Ramos (cell line): ENCODE results near the gene TFF1.

ENCODE experiments used
- in situ Hi-C: fragments of 300-500 bp; cut with MboI; formaldehyde crosslinking; loops from one replicate; pipeline ENCODE4 v1.14.3; 2022; ENCODE audit warnings: low sequenced_read_pairs; ENCODE audit not compliant: unreplicated experiment

Gene TFF1

DNA sequence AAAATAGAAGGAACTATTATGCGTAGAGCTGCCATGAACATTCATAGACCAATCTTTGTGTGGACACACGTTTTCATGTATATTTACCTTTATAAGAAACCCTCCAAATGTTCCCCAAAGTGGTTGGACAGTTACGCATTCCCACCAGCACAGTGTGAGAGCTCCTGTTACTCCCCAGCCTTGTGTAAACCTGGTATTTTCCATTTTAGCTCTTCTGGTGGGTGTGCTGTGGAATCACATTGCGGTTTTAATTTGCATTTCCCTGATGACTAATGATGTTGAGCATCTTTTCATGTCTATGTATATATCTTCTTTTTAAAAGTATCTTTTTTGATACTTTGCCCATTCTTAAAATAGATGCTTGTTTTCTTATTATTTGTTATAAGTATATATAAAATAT is 34.2 kb upstream of the TFF1 start:
- in situ Hi-C loops = no loop called here

DNA sequence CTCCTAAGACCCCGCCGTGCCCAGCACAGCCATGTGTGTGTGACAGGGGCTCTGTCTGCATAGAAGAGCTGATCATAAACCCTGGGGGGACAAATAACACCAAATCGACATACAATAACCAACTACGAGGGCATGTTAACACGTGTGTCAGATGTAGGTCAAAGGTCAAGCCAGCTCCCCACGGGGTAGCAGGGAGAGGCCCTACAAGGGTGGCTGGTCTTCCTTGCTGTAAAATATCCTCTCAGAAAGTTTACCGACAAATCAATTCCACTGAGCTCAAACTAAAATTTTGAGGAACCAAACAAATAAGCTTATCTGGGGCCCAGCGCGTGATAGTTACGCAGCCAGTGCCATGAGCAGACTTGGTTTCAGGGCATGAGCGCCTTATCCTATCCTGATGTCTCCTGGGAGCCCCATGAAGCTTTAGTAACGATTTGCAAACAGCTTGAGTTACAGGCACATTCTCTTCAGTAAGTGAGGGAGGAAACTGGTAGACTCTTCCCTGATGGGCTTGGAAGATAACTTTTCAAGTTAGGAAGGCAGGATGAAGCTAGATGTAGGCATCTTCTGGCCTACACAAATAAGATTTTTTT is 32.2 kb upstream of the TFF1 start:
- in situ Hi-C loops = loop anchor here (25.0 kb wide), 1 partner anchor 339 kb away; no protein-coding TSS in a partner anchor

DNA sequence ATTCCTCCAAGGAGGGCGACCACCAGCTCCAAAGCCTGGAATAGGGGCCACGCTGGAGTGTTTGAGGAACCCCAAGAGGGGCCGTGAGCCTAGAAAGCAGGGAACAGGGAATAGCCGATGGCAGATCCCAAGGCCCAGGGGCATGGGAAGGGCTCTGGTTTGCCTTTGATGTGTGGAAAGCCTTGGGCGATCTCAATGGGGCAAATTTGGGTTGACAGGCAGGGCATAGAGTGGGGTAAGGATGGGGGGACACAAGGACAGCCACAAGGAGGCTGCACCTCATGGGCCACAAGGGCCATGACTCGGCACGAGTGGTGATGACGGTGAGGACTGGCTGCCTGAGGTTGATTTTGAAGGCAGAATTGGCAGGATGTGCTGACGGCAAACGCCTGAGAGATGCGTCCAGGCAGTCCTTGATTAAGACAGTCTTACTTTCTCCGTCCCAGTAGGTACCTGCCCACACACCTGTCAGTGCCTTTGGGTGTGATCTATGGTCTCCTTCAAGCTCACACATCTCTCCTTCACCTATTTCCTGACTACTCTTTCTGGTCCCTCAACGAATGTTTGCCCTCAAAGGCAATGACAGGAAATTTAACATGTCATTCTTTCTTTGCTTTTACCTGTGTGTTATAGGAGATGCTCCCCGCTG is 31.5 kb upstream of the TFF1 start:
- in situ Hi-C loops = loop anchor here (25.0 kb wide), 1 partner anchor 339 kb away; no protein-coding TSS in a partner anchor

DNA sequence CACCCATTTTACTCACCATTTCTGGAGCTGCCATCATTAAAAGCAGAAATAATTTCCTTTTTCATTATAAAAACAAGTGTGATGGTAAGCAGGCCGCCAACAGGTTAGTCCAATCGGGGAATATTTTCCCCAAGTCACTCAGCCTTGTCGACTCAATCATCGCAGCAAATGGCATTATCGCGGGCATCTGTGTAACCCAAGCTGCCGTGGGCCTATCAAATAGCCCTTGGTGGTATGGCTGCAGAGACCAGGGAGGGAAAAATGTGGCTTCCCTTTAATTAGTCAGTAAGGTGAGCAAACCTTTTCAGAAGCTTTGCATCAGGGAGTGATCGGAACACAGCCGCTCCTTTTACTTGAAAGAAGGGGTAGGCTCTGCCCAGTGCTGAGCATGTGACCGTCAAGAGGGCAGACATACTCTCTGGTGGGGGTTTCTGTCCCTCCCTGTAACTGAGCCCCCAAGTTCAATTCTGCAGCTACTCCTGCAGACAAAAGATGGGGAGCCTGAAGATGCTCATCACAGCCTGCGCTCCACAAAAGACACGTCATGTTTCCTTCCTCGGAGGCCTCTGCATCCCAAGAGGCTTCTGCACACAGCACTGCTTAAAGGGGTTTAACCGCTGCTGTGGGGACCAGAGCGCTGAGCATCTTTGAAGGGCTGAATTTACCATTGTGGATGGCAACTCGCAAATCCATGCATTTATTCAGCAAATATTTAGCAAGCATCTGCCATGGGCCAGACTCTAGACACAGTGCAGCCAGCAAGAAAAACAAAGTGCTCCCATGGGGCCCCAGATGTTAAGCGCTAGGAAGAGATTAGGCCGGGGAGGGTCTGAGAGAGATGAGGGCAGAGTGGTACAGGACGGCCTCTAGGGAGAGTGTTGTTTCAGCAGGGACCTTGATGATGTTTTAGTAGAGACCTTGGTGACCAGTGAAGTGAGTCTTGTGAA is 30.7 kb upstream of the TFF1 start:
- in situ Hi-C loops = loop anchor here (25.0 kb wide), 1 partner anchor 340 kb away; no protein-coding TSS in a partner anchor

DNA sequence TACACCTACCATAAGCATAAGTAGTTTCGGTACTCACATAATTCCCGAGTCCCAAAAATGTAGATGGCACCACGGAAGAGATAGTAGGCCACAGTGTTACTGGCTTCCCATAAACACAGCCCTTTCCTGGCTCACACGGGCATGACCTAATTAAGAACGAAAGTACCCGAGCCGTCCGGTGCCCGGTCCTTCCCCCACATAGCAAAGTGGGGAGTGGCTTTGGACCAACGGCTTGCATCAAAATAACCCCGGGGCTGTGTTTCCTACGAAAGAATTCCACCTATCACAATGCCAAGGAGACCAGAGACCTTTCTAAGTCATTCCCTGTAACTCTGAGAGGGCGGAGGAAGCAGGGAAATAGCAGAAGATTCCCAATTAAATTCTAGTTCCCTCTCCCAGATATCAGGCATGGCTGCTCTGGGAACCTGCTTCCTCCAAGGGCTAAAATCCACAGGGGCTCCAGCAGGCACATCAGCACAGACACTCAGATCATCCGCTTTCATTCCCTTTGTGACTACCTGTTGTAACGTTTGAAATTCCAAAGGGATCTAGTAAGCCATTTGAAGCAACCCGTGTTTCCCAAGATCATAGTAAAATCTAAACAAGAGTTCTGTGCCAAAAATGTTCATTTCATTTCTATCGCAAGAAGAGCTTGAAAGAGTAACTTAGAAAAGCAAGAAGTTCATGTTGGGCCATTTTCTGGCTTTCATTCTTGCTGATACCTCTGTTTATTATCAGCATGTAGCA is 29.7 kb upstream of the TFF1 start, which contains the start of gene TMPRSS3:
Gene TMPRSS3, minus strand, starts transcription at position 148 of the 747 bp plus-strand sequence. CDS start 635 bp downstream, outside the sequence.
- in situ Hi-C loops = loop anchor here (25.0 kb wide), 1 partner anchor 341 kb away; no protein-coding TSS in a partner anchor

DNA sequence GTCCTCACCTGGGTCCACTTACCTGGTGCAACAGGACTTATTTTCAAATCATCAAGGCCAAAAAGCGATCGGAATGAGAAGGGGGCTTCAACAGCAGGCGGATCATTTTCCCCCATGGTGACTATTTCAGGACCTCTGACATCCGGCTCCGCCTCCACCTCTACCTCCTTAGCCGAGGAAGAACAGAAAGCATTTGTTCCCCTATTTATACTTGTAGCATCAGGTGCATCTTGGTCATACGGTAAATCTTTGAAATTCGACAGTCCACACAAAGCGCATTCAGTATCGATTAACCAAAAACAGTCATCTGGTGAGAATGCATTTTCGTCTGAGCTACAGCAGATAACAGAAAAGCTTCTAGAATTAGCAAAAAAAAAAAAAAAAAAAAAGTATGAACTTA is 29.0 kb upstream of the TFF1 start:
- in situ Hi-C loops = loop anchor here (25.0 kb wide), 1 partner anchor 342 kb away; no protein-coding TSS in a partner anchor

DNA sequence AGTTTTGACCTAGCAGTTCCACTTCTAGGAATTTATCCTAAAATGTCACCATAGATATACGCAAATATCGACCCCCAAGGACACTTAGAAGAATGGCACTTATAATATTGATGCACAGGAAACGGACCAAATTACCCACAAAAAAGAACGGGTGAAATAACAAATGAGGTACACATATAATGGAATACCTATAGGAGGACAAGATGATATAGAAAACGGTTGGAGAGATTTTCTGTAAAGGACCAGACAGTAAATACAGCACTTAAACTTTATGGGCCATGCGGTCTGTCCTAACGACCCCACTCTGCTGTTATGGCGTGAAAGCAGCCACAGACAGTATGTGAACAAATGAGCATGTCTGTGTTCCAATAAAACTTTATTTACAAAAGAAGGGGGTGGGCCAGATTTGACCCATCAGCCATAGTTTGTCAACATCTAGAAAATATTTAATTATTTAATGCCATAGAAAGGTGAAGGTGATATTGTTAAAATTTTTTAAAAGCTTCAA is 27.2 kb upstream of the TFF1 start:
- in situ Hi-C loops = loop anchor here (25.0 kb wide), 1 partner anchor 344 kb away; no protein-coding TSS in a partner anchor

DNA sequence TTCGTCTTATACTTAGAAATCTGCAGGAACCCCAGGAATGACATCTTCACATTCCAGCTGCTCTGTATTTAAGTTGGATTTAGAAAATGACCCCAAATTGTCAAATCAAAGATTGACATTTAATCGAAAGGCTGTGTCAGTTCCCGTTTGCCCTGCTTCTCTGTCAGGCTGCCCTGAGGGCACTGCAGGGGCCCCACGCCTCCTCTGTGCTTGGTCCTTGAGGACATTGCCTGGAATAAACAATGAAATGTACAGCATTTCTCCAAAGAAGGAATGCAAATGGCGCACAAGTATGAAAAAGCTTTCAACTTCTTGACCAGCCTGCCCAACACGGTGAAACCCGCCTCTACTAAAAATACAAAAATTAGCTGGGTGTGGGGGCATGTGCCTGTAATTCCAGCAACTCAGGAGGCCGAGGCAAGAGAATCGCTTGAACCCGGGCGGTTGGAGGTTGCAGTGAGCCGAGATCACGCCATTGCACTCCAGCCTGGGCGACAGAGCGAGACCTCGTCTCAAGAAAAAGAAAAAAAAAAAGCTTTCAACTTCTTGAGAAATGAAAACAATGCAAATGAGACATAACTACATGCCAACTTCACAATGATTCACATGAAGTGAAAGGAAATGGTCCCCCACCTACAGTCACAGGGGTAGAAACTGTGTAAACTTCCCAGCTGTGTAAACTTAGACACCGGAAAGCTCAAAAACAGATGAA is 26.6 kb upstream of the TFF1 start:
- in situ Hi-C loops = loop anchor here (25.0 kb wide), 1 partner anchor 344 kb away; no protein-coding TSS in a partner anchor

DNA sequence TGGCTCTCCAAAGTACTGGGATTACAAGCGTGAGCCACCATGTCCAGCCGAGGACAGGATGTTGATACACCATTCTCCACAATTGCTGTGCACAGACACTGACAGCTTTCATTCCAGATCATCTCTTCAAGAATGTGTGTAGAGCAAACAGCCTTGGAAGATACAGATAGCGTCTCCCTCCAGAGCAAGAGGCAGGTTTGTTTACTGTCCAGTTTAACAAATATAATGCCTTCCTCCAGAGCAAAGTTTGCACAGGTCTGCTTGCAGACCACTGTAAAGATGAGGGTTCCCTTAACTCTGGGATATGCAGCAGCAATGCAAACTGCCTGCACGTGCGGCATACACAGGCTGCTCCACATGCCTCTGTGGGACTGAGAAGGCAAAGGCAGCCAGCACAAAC is 25.0 kb upstream of the TFF1 start:
- in situ Hi-C loops = loop anchor here (25.0 kb wide), 1 partner anchor 346 kb away; no protein-coding TSS in a partner anchor

DNA sequence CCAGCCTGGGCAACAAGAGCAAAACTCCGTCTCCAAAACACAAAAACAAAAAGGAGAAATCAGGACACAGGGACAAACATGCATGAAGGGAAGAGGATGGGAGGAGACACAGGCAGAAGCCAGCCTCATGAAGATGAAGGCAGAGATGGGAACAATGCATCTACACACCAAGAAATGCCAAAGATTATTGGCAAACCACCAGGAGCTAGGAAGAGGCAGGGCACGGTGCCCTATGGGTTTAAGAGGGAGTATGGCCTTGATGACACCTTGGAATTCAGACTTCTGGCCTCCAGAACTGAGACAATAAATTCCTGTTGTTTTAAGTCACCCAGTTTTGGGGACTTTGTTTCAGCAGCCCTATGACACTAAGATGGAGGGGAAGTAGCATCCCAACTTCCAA is 24.4 kb upstream of the TFF1 start:
- in situ Hi-C loops = loop anchor here (25.0 kb wide), 1 partner anchor 347 kb away; no protein-coding TSS in a partner anchor

DNA sequence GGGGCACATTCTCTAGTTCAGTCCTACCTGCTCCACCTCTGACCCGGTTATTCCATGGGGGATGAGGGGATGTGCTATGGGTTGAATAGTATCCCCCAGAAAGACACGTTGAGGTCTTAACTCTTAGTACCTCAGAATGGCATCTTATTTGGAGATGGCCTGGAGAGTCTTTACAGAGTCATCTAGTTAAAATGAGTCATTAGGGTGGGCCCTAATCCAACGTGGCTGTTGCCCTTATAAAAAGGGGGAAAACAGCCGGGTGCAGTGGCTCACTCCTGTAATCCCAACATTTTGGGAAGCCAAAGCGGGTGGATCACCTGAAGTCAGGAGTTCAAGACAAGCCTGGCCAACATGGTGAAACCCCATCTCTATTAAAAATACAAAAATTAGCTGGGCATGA is 23.9 kb upstream of the TFF1 start:
- in situ Hi-C loops = loop anchor here (25.0 kb wide), 1 partner anchor 347 kb away; no protein-coding TSS in a partner anchor

DNA sequence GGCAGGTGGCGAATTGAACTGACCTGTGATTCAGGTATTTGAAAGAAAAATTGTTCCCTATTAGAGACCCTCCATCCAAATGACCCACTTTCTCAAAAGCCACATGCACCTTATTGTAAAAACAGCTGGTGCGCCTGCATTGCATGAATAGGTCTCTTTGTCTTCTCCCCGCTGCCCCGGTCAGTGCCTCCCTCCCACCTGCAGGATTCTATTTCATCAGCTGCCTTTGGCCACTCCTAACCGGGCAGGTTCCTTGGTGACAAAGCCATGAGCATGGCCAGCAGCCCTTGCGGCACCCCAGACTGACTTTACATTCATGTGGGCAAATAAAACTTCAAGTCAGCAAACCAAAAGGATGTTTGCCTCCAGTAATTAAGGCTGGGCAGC is 23.1 kb upstream of the TFF1 start:
- in situ Hi-C loops = loop anchor here (10.0 to 25.0 kb wide), 2 partner anchors 75 to 348 kb away; partner anchors contain the start of gene TFF3

DNA sequence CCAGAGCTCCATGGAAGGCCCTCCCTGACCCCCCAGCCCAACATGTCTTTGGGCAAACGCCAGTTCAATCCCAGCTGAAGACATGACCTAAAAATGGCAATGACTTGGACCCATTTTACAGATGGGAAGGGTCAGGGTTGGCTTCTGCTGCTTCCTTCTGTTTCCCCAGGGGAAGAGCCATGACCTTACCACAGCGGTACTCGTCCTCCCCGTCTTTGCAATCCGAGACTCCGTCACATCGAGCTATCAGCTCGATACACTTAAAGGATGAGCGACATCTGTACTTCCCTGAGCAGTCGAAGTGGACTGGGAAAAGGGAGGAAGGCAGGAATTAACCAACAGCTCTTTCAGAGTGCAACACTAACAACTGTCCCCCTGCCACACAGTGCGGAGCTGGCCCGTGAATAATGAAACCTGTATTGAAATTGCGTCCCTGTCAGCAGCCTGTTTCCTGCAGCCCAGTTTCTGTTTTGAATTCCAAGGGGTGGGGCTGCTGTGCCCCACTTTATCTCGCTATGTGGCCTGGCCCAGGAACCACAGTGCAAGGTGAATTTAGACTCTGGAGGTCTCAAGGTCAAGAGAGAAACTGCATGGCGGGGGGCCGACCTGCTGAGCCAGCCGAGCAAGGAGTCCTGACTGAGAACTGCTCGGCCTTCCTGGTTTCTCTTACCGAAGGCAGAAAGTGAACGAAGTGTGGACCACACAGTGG is 22.6 kb upstream of the TFF1 start:
- in situ Hi-C loops = loop anchor here (10.0 to 25.0 kb wide), 2 partner anchors 74 to 348 kb away; partner anchors contain the start of gene TFF3

DNA sequence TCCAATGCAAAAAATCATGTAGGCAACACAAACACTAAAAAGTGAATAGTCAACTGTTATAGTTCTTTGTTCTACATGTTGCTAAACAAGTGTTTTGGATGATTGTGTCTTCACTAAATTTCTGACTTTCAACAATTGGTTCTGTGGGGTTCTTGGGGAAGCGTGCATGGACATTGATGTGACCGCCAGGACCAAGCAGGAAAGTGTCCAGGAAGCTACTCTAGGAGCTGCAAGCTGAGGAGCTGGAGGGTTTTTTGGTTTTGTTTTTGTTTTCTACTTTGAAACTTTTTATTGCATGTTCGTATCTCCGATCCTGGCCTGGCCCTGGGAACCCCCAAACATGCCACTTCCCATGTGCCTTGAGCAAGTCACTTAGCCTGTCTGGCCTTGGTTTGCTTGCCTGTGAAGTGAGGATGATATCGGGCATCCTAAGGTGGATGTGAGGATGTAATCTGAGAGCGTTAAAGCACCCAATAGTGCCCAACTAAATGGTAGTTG is 21.6 kb upstream of the TFF1 start:
- in situ Hi-C loops = loop anchor here (10.0 to 25.0 kb wide), 2 partner anchors 73 to 349 kb away; partner anchors contain the start of gene TFF3

DNA sequence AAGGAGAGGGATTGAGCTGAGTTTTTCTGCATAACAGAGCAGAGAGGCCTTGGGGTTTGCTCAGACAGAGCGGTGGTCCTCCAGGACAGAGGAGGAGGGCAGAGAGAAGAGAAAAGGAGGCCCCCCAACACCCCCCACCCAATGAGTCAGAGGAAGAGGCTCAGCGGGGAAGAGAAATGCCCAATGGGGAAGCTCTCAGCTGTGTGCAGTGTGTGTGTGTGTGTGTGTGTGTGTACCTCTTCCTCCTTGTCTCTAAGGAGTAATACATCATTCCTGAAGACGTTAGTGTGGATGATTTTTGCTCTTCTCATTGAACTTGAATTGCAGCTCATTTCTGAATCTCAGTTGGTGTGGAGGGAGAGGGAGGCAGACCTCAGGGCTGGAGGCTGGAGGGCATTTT is 20.8 kb upstream of the TFF1 start:
- in situ Hi-C loops = loop anchor here (10.0 to 25.0 kb wide), 2 partner anchors 72 to 350 kb away; partner anchors contain the start of gene TFF3

DNA sequence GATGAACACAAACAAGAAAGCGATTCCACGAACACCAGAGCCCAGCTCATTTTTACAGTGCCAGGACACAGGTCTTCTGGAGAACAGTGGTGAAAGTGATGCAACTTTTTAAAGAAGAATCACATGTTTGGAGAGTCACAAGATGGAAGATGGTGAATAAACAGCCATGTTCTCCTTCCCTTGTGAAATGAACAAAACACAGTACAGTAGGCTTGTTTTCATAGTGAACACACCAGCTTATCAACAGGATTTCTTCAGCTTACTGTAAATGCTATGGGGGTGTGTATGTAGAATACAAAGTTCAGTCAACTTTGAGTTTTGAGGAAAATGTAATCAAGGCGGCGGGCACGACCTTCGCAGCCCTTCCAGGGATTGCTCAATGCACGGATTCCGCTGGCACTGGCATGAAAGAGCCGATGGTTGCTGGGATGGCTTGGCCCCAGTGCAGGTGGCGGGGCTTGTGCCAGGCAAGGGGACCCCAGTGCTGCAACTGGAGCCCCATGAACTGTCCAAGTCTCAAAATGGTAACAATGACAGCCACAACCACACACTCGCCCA is 19.8 kb upstream of the TFF1 start:
- in situ Hi-C loops = loop anchor here (10.0 to 25.0 kb wide), 2 partner anchors 71 to 351 kb away; partner anchors contain the start of gene TFF3

DNA sequence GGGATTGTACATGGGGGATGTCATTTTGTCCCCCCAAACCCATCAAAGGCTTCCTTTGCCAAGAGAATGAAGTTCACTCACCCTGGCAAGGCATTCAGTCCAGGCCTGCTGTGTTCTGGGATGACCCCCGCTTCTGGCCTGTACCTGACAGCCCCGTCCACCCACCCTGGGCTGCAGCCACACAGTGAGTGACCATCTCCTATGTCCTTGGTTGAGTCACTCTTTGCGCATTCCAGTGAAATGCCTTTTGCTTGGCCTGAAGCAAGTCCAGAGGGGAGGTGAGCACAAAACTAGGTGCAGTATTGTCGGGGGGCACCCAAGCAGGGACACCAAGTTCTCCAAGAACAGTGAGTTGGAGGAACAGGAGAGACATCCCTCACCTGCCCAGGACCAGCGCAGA is 19.3 kb upstream of the TFF1 start:
- in situ Hi-C loops = loop anchor here (10.0 to 25.0 kb wide), 2 partner anchors 71 to 352 kb away; partner anchors contain the start of gene TFF3
